HG03342 (cell line): Measurements from ENCODE around the gene PYCARD.

Source experiments
- ATAC-seq: cut with Tn5 transposase; IDR thresholded peaks from one replicate; pipeline ENCODE4 v1.9.1; 2021; ENCODE audit warnings: mild to moderate bottlenecking, moderate library complexity; ENCODE audit not compliant: unreplicated experiment

PYCARD gene

DNA sequence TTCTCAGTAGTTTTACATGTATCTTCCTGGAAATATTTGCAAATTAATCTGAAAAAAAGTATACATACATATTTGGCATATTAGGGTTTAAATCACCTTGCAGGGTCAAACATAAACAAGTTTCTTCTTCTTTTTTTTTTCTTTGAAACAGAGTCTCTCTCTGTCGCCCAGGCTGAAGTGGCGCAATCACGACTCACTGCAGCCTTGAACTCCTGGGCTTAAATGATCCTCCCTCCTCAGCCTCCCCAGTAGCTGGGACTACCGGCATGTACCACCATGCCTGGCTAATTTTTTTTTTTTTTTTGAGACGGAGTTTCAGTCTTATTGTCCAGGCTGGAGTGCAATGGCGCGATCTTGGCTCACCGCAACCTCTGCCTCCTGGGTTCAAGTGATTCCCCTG, 35.2 kb downstream of the PYCARD start:
- no peak for ATAC-seq

DNA sequence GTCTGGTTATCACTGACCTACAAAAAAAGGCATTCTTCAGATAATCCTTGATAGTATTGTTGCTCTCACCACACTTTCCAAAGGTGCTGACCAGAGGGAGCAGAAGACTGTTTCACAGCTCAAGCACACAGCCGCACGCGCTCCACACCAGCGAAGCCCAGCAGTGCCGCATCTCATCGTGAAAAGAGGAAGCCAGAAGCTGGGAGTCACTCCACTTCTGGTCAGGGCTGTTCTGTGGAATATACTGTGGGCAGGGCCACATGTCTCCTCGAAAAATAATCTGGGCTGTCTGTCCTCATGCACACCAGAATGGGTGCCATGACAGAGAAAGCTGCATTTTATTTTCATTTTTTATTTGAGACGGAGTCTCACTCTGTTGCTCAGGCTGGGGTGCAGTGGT, 45.4 kb downstream of the PYCARD start:
- ATAC-seq, result no peak
